HepG2 (cell line): ENCODE data around the gene DNMBP. TPM values are rescaled to one million over a fixed set of nuclear protein-coding genes. Genes with fewer than 3 reads are reported as not detected.

ENCODE experiments used
- GABPA ChIP-seq, 2 experiments: IDR thresholded peaks; 2 replicates each; pipeline ENCODE4 v1.6.1; 2011 to 2016; ENCODE audit warnings: low read depth in 2 of 2, low read length in 1 of 2, missing biosample characterization in 1 of 2, missing genetic modification characterization in 1 of 2
- HOXA3 ChIP-seq: sonication (generic); formaldehyde crosslinking; IDR thresholded peaks from 2 replicates; pipeline ENCODE4 v1.5.0; 2020; ENCODE audit warnings: missing genetic modification reagents
- NFE2 ChIP-seq: sonication (generic); formaldehyde crosslinking; IDR thresholded peaks from 2 replicates; pipeline ENCODE4 v1.4.0; 2020; ENCODE audit warnings: missing genetic modification reagents
- POLR2AphosphoS2 ChIP-seq: IDR thresholded peaks from 2 replicates; pipeline ENCODE4 v1.6.1; 2011; ENCODE audit warnings: low read depth, low read length, improper control_type of control experiment
- ZSCAN21 ChIP-seq: sonication (generic); formaldehyde crosslinking; IDR thresholded peaks from 2 replicates; pipeline ENCODE4 v1.8.0; 2022; ENCODE audit warnings: mild to moderate bottlenecking, missing genetic modification reagents, moderate library complexity, borderline replicate concordance
- polyA plus RNA-seq, 8 experiments: library from polyadenylated mRNA; depleted of rRNA in 3 of 8; stranded (reverse) in 7 of 8; unstranded in 1 of 8; fragments of >200 nt; fragmentation: Illumina TruSeq in 4 of 8; extraction: Trizol in 4 of 8; gene quantifications; 2 replicates each; pipeline versions ENCODE4 v1.2.1 to v1.2.3, GENCODE V29; 2011 to 2016; ENCODE audit warnings: low read depth in 4 of 8, missing spikeins in 1 of 8, mixed read lengths in 1 of 8; ENCODE audit not compliant: insufficient read depth in 1 of 8
- total RNA-seq, 5 experiments: library from RNA; depleted of rRNA; stranded (reverse); fragments of >200 nt; fragmentation: Illumina TruSeq; extraction: Trizol; gene quantifications; 2 replicates each; pipeline ENCODE4 v1.2.3, GENCODE V29; 2016; ENCODE audit warnings: low read depth in 1 of 5
- TF ChIP-seq, protein P1 (sequence below): sonication (generic); formaldehyde crosslinking; IDR thresholded peaks from 2 replicates; pipeline ENCODE4 v1.4.0; 2020; ENCODE audit warnings: mild to moderate bottlenecking, missing genetic modification reagents
- TF ChIP-seq, protein P2 (sequence below): IDR thresholded peaks from 2 replicates; pipeline ENCODE4 v1.6.1; 2016; ENCODE audit warnings: mild to moderate bottlenecking
- TF ChIP-seq, protein P3 (sequence below): IDR thresholded peaks from 2 replicates; pipeline ENCODE4 v1.6.1; 2012; ENCODE audit warnings: low read length, improper control_type of control experiment

Gene DNMBP
- total and polyA plus RNA-seq, 2 of the 13 experiments (the other 11 are each of a cell fraction or from before 2014, with no cell fraction given), result 3.6 to 6.3 TPM

DNA sequence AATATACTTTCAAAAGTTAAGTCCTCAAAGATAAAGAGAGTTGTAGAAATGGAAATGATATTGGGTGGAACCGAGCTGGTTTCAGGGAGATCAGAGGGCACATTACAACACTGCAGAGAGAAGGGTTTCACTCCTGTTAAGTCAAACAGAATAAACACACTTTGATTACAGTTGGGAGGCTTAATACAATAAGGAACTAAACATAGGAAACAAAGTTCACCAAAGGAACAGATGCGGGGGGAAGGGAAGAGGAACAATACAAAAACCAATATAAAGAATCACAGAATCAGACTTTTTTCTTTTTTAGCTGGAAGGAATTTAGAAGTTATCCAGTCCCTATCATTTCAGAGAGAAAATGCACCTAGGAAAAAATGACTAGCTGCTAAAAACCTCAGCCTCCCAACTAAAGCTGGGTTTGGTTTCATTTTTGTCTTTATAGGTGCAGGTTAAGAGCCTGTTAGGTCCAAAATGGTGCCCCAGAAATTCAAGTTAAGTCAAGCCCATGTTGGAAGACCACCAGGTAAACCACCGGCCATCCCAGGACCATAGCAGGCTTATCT, 81.9 kb downstream of the DNMBP start (continued):
- TF ChIP-seq, protein P1, sequence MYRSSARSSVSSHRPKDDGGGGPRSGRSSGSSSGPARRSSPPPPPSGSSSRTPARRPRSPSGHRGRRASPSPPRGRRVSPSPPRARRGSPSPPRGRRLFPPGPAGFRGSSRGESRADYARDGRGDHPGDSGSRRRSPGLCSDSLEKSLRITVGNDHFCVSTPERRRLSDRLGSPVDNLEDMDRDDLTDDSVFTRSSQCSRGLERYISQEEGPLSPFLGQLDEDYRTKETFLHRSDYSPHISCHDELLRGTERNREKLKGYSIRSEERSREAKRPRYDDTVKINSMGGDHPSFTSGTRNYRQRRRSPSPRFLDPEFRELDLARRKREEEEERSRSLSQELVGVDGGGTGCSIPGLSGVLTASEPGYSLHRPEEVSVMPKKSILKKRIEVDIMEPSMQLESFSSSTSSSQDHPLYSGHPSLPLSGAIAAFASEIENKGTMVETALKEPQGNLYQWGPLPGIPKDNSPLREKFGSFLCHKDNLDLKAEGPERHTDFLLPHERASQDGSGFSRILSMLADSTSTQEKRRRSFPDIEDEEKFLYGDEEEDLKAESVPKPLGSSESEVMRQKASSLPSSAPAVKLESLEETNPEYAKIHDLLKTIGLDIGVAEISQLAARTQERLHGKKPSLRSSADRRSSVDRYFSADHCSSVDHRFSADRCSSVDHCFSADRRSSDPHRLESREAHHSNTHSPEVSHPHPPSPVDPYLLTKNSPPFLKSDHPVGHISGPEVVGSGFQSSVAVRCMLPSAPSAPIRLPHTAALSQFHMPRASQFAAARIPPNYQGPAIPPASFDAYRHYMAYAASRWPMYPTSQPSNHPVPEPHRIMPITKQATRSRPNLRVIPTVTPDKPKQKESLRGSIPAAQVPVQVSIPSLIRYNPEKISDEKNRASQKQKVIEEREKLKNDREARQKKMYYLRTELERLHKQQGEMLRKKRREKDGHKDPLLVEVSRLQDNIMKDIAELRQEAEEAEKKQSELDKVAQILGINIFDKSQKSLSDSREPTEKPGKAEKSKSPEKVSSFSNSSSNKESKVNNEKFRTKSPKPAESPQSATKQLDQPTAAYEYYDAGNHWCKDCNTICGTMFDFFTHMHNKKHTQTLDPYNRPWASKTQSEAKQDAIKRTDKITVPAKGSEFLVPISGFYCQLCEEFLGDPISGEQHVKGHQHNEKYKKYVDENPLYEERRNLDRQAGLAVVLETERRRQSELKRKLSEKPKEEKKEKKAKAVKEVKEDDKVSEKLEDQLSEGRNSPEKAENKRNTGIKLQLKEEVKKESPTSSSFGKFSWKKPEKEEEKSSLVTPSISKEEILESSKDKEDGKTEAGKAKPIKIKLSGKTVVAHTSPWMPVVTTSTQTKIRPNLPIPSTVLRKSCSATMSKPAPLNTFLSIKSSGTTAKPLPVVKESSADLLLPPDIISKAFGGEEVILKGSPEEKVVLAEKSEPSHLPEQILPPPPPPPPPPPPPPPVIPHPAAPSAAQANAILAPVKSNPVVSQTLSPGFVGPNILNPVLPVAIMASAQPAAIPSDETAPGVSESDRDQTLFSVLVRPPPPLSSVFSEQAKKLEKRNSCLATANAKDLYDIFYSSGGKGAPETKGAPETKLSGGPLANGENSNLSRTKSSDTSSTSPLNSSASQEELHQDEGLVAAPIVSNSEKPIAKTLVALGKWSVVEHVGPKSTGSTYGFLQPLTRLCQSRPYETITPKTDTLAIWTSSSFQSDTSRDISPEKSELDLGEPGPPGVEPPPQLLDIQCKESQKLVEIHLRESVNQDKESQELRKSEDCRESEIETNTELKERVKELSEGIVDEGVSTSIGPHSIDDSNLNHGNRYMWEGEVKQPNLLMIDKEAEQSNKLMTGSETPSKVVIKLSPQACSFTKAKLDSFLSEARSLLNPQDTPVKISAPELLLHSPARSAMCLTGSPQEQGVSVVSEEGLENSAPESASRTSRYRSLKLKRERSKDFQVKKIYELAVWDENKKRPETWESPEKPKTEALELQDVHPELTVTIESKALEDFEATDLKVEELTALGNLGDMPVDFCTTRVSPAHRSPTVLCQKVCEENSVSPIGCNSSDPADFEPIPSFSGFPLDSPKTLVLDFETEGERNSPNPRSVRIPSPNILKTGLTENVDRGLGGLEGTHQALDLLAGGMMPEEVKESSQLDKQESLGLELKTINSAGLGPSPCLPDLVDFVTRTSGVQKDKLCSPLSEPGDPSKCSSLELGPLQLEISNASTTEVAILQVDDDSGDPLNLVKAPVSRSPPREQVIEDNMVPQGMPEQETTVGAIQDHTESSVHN (CRISPR knock-in tag), result no peak
- TF ChIP-seq, protein P2, sequence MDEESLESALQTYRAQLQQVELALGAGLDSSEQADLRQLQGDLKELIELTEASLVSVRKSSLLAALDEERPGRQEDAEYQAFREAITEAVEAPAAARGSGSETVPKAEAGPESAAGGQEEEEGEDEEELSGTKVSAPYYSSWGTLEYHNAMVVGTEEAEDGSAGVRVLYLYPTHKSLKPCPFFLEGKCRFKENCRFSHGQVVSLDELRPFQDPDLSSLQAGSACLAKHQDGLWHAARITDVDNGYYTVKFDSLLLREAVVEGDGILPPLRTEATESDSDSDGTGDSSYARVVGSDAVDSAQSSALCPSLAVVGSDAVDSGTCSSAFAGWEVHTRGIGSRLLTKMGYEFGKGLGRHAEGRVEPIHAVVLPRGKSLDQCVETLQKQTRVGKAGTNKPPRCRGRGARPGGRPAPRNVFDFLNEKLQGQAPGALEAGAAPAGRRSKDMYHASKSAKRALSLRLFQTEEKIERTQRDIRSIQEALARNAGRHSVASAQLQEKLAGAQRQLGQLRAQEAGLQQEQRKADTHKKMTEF, result peak; percentile 55; the same call in 1 of the 2 replicates
- TF ChIP-seq, protein P3, sequence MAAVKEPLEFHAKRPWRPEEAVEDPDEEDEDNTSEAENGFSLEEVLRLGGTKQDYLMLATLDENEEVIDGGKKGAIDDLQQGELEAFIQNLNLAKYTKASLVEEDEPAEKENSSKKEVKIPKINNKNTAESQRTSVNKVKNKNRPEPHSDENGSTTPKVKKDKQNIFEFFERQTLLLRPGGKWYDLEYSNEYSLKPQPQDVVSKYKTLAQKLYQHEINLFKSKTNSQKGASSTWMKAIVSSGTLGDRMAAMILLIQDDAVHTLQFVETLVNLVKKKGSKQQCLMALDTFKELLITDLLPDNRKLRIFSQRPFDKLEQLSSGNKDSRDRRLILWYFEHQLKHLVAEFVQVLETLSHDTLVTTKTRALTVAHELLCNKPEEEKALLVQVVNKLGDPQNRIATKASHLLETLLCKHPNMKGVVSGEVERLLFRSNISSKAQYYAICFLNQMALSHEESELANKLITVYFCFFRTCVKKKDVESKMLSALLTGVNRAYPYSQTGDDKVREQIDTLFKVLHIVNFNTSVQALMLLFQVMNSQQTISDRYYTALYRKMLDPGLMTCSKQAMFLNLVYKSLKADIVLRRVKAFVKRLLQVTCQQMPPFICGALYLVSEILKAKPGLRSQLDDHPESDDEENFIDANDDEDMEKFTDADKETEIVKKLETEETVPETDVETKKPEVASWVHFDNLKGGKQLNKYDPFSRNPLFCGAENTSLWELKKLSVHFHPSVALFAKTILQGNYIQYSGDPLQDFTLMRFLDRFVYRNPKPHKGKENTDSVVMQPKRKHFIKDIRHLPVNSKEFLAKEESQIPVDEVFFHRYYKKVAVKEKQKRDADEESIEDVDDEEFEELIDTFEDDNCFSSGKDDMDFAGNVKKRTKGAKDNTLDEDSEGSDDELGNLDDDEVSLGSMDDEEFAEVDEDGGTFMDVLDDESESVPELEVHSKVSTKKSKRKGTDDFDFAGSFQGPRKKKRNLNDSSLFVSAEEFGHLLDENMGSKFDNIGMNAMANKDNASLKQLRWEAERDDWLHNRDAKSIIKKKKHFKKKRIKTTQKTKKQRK, result no peak
- no peak for TF ChIP-seq GABPA (IDR thresholded peaks at IDR 0.05; ENCODE audit: low read depth, low read length)
- TF ChIP-seq GABPA (CRISPR knock-in tag; IDR thresholded peaks at IDR 0.05; ENCODE audit: low read depth), result no peak
- no peak for TF ChIP-seq ZSCAN21 (CRISPR knock-in tag)
- TF ChIP-seq NFE2, result no peak
- TF ChIP-seq HOXA3 (CRISPR knock-in tag), result no peak
- no peak for TF ChIP-seq POLR2AphosphoS2
